ENCODE measurements around the gene GOLPH3.
"Not testable (repeated sequence)": the region's sequence is repeated elsewhere in the genome, so short reads cannot be mapped to it uniquely, and the experiment has no call there.

DNA sequence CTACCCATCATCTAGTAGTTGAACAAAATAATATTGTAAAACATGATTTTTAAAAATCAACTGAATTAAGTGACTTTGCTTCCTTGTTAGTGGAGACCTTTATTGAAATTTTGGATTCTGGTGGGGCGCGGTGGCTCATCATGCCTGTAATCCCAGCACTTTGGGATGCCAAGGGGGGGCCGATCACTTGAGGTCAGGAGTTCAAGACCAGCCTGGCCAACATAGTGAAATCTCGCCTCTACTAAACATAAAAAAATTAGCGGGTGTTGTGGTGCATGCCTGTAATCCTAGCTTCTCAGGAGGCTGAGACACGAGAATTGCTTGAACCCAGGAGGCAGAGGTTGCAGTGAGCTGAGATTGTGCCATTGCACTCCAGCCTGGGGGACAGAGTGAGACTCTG, 95.3 kb downstream of the GOLPH3 start:
- not testable (repeated sequence) for TF ChIP-seq EP300 (IDR thresholded peaks at IDR 0.05; ENCODE audit: borderline replicate concordance in 1 of 2, low read depth in 2 of 2, low read length in 2 of 2); TAF7 (optimal IDR thresholded peaks at IDR 0.05; ENCODE audit: borderline replicate concordance, low read depth, low read length); TAF1 (IDR thresholded peaks at IDR 0.05; ENCODE audit: low read depth, low read length); CHD1 (IDR thresholded peaks at IDR 0.05; ENCODE audit: low read depth, low read length); POLR2A (IDR thresholded peaks at IDR 0.05; ENCODE audit: control extremely low read depth in 1 of 2, low read depth in 2 of 2, low read length in 2 of 2); SRF (IDR thresholded peaks at IDR 0.05; ENCODE audit: low read depth, low read length); POU5F1 (IDR thresholded peaks at IDR 0.05; ENCODE audit: low read depth, low read length); CREB1 (IDR thresholded peaks at IDR 0.05); TBP (IDR thresholded peaks at IDR 0.05; ENCODE audit: low read depth, low read length); HDAC6 (IDR thresholded peaks at IDR 0.05; ENCODE audit: low read depth, low read length); SIX5 (IDR thresholded peaks at IDR 0.05; ENCODE audit: low read depth, low read length)
- TF ChIP-seq, protein P1, sequence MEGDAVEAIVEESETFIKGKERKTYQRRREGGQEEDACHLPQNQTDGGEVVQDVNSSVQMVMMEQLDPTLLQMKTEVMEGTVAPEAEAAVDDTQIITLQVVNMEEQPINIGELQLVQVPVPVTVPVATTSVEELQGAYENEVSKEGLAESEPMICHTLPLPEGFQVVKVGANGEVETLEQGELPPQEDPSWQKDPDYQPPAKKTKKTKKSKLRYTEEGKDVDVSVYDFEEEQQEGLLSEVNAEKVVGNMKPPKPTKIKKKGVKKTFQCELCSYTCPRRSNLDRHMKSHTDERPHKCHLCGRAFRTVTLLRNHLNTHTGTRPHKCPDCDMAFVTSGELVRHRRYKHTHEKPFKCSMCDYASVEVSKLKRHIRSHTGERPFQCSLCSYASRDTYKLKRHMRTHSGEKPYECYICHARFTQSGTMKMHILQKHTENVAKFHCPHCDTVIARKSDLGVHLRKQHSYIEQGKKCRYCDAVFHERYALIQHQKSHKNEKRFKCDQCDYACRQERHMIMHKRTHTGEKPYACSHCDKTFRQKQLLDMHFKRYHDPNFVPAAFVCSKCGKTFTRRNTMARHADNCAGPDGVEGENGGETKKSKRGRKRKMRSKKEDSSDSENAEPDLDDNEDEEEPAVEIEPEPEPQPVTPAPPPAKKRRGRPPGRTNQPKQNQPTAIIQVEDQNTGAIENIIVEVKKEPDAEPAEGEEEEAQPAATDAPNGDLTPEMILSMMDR (IDR thresholded peaks at IDR 0.05; ENCODE audit: control extremely low read depth in 1 of 3, insufficient read depth in 1 of 3, low read depth in 1 of 3, low read length in 3 of 3), result not testable (repeated sequence)
- TF ChIP-seq, protein P2, sequence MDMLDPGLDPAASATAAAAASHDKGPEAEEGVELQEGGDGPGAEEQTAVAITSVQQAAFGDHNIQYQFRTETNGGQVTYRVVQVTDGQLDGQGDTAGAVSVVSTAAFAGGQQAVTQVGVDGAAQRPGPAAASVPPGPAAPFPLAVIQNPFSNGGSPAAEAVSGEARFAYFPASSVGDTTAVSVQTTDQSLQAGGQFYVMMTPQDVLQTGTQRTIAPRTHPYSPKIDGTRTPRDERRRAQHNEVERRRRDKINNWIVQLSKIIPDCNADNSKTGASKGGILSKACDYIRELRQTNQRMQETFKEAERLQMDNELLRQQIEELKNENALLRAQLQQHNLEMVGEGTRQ (IDR thresholded peaks at IDR 0.05; ENCODE audit: low read length), result not testable (repeated sequence)

Measured in H1 (cell line).